H1 (cell line): Measurements from ENCODE around the gene BIRC2. TPM values are rescaled to one million over a fixed set of nuclear protein-coding genes. Genes with fewer than 3 reads are reported as not detected.

Source experiments
- CTCF ChIA-PET: fragments of 300-600 bp; sonication (Branson Sonifier 250); formaldehyde crosslinking; loops from one replicate; lab custom pipeline; 2021; ENCODE audit not compliant: partially characterized antibody; lab: Charles Lee
- POLR2A ChIA-PET: fragments of 300-600 bp; sonication (Branson Sonifier 250); formaldehyde crosslinking; loops from one replicate; lab custom pipeline; 2021; ENCODE audit warnings: inconsistent platforms; ENCODE audit not compliant: partially characterized antibody; lab: Charles Lee
- DNase-seq, 2 experiments: peaks; one replicate each; pipeline versions ENCODE4 v3.0.0 to v3.0.0-alpha.2; 2010 to 2022; ENCODE audit warnings: low spot score in 2 of 2, low read depth in 1 of 2, mixed read lengths in 1 of 2
- FAIRE-seq: peaks from 2 replicates; lab custom pipeline; 2011; peaks lifted over from hg19 to GRCh38; lab: Jason Lieb, UNC
- H2AFZ ChIP-seq: 2 replicates; pipeline ENCODE4 v1.8.1; 2012; ENCODE audit warnings: low read length, inconsistent platforms
- H2AK5ac ChIP-seq: 2 replicates; pipeline ENCODE4 v1.6.1; 2013; ENCODE audit warnings: low read depth, low read length
- H2BK120ac ChIP-seq: replicated peaks from 2 replicates; pipeline ENCODE3; 2013; ENCODE audit warnings: low read depth, low read length, inconsistent platforms
- H2BK12ac ChIP-seq: 2 replicates; pipeline ENCODE4 v1.6.1; 2013; ENCODE audit warnings: low read depth, low read length
- H2BK15ac ChIP-seq: 2 replicates; pipeline ENCODE4 v1.6.1; 2013; ENCODE audit warnings: low read length
- H2BK20ac ChIP-seq: 2 replicates; pipeline ENCODE4 v1.6.1; 2013; ENCODE audit warnings: low read length
- H2BK5ac ChIP-seq: 2 replicates; pipeline ENCODE4 v1.6.1; 2013; ENCODE audit warnings: low read depth, low read length
- H3K14ac ChIP-seq: 2 replicates; pipeline ENCODE4 v1.6.1; 2013; ENCODE audit warnings: inconsistent platforms; ENCODE audit not compliant: insufficient read length
- H3K18ac ChIP-seq: 2 replicates; pipeline ENCODE4 v1.6.1; 2013; ENCODE audit warnings: low read length; ENCODE audit errors: extremely low read depth
- H3K23ac ChIP-seq: 2 replicates; pipeline ENCODE4 v1.6.1; 2013; ENCODE audit warnings: inconsistent platforms; ENCODE audit not compliant: insufficient read length
- H3K23me2 ChIP-seq: 2 replicates; pipeline ENCODE4 v1.6.1; 2013; ENCODE audit warnings: low read depth, low read length
- H3K27ac ChIP-seq: 2 replicates; pipeline ENCODE4 v1.6.1; 2011; ENCODE audit warnings: low read depth, low read length, inconsistent platforms
- H3K27me3 ChIP-seq, 4 experiments: replicated peaks in 1 of 4; 1 replicate in 1 of 4; 2 replicates in 3 of 4; pipeline versions ENCODE4 v1.6.1 to v1.8.1; 2011 to 2013; ENCODE audit warnings: low read length in 3 of 4, mild to moderate bottlenecking in 3 of 4, inconsistent platforms in 2 of 4, mixed read lengths in 2 of 4, moderate library complexity in 1 of 4; ENCODE audit not compliant: control insufficient read depth in 3 of 4, insufficient read depth in 3 of 4; ENCODE audit errors: extremely low read depth in 1 of 4
- H3K36me3 ChIP-seq, 4 experiments: 2 replicates each; pipeline versions ENCODE4 v1.6.1 to v1.8.1; 2011 to 2013; ENCODE audit warnings: mild to moderate bottlenecking in 4 of 4, low read length in 3 of 4, moderate library complexity in 2 of 4, control low read depth in 1 of 4, inconsistent platforms in 1 of 4; ENCODE audit not compliant: insufficient read depth in 4 of 4, control insufficient read depth in 2 of 4
- H3K4ac ChIP-seq: replicated peaks from 2 replicates; pipeline ENCODE3; 2013; ENCODE audit warnings: low read length, low read depth, mixed read lengths, inconsistent platforms; ENCODE audit not compliant: insufficient read length
- H3K4me1 ChIP-seq, 4 experiments: replicated peaks in 1 of 4; 1 replicate in 1 of 4; 2 replicates in 3 of 4; pipeline versions ENCODE4 v1.6.1 to v1.8.1; 2011 to 2013; ENCODE audit warnings: low read length in 3 of 4, inconsistent platforms in 2 of 4, mixed read lengths in 1 of 4; ENCODE audit not compliant: insufficient read depth in 4 of 4, control insufficient read depth in 3 of 4
- H3K4me2 ChIP-seq, 2 experiments: 2 replicates each; pipeline versions ENCODE4 v1.6.1 to v1.8.1; 2011 to 2013; ENCODE audit warnings: low read depth in 2 of 2, low read length in 2 of 2, control low read depth in 1 of 2, inconsistent platforms in 1 of 2, mild to moderate bottlenecking in 1 of 2; ENCODE audit not compliant: insufficient read depth in 1 of 2
- H3K4me3 ChIP-seq, 4 experiments: fragments of 200-600, 300-600 bp in 1 of 4; sonication (generic), shearing (Covaris generic), sonication (Bioruptor Twin) in 1 of 4; 2 replicates each; pipeline versions ENCODE4 v1.5.1 to v1.8.1; 2011 to 2016; ENCODE audit warnings: low read length in 4 of 4, low read depth in 3 of 4, control low read depth in 2 of 4, inconsistent platforms in 2 of 4, mild to moderate bottlenecking in 2 of 4, mixed read lengths in 1 of 4, moderate library complexity in 1 of 4; ENCODE audit not compliant: insufficient read depth in 2 of 4; ENCODE audit errors: extremely low read depth in 1 of 4
- H3K56ac ChIP-seq: replicated peaks from 2 replicates; pipeline ENCODE3; 2013; ENCODE audit warnings: low read depth, mild to moderate bottlenecking, mixed read lengths, low read length, inconsistent platforms; ENCODE audit not compliant: insufficient read length
- H3K79me1 ChIP-seq: 2 replicates; pipeline ENCODE4 v1.6.1; 2013; ENCODE audit warnings: low read depth, low read length, control low read depth
- H3K79me2 ChIP-seq, 2 experiments: 2 replicates each; pipeline versions ENCODE4 v1.6.1 to v1.8.1; 2012 to 2013; ENCODE audit warnings: low read length in 2 of 2, mild to moderate bottlenecking in 2 of 2, inconsistent platforms in 1 of 2; ENCODE audit not compliant: insufficient read depth in 2 of 2, control insufficient read depth in 1 of 2
- H3K9ac ChIP-seq, 4 experiments: replicated peaks in 1 of 4; 1 replicate in 1 of 4; 2 replicates in 3 of 4; pipeline versions ENCODE4 v1.6.1 to v1.8.1; 2011 to 2013; ENCODE audit warnings: low read depth in 3 of 4, low read length in 3 of 4, control low read depth in 2 of 4, mild to moderate bottlenecking in 2 of 4, moderate library complexity in 2 of 4, inconsistent platforms in 1 of 4; ENCODE audit errors: extremely low read depth in 1 of 4
- H3K9me3 ChIP-seq, 2 experiments: 2 replicates each; pipeline versions ENCODE4 v1.6.1 to v1.8.1; 2012 to 2013; ENCODE audit warnings: mild to moderate bottlenecking in 2 of 2, moderate library complexity in 2 of 2, control low read depth in 1 of 2, inconsistent platforms in 1 of 2, low read depth in 1 of 2, low read length in 1 of 2, mixed read lengths in 1 of 2; ENCODE audit not compliant: insufficient read depth in 2 of 2
- H4K20me1 ChIP-seq, 2 experiments: replicated peaks in 1 of 2; 2 replicates each; pipeline versions ENCODE3 to v1.8.1; 2011 to 2013; ENCODE audit warnings: inconsistent platforms in 2 of 2, low read length in 2 of 2, mild to moderate bottlenecking in 1 of 2; ENCODE audit not compliant: insufficient read depth in 2 of 2, control insufficient read depth in 1 of 2
- H4K5ac ChIP-seq: 2 replicates; pipeline ENCODE4 v1.6.1; 2013; ENCODE audit warnings: low read length, low read depth, mixed read lengths, inconsistent platforms; ENCODE audit not compliant: insufficient read length
- H4K8ac ChIP-seq: 2 replicates; pipeline ENCODE4 v1.8.0; 2013; ENCODE audit warnings: mild to moderate bottlenecking, moderate library complexity, low read length, inconsistent platforms; ENCODE audit not compliant: insufficient read depth; ENCODE audit errors: extremely low read depth
- H4K91ac ChIP-seq: replicated peaks from 2 replicates; pipeline ENCODE3; 2013; ENCODE audit warnings: low read length, mixed read lengths, inconsistent platforms; ENCODE audit not compliant: insufficient read length
- BCL11A ChIP-seq, 2 experiments: IDR thresholded peaks; one replicate each; pipeline ENCODE4 v1.6.1; 2011; ENCODE audit warnings: low read depth in 2 of 2, low read length in 2 of 2, mild to moderate bottlenecking in 2 of 2
- CBX5 ChIP-seq: fragments of 300-800, 300-1000 bp; sonication (generic); IDR thresholded peaks from 2 replicates; pipeline ENCODE4 v1.7.1; 2016; ENCODE audit warnings: antibody characterized with exemption, low read length, low read depth
- CREB1 ChIP-seq: IDR thresholded peaks from 2 replicates; pipeline ENCODE4 v1.6.1; 2012; ENCODE audit warnings: inconsistent platforms
- EZH2 ChIP-seq: fragments of 200-600 bp; sonication (generic); IDR thresholded peaks from 2 replicates; pipeline ENCODE4 v1.7.1; 2012; ENCODE audit warnings: low read depth, mild to moderate bottlenecking, moderate library complexity, low read length, inconsistent platforms; ENCODE audit not compliant: severe bottlenecking
- GABPA ChIP-seq: IDR thresholded peaks from 2 replicates; pipeline ENCODE4 v1.6.1; 2011; ENCODE audit warnings: mild to moderate bottlenecking, low read length, moderate library complexity, borderline replicate concordance; ENCODE audit not compliant: insufficient read depth
- HDAC6 ChIP-seq: IDR thresholded peaks from one replicate; pipeline ENCODE4 v1.7.1; 2012; ENCODE audit warnings: low read depth, mild to moderate bottlenecking, inconsistent platforms, low read length, moderate library complexity
- KDM4A ChIP-seq: IDR thresholded peaks from one replicate; pipeline ENCODE4 v1.7.1; 2012; ENCODE audit warnings: low read depth, mild to moderate bottlenecking, moderate library complexity, low read length, inconsistent platforms; ENCODE audit not compliant: severe bottlenecking
- NANOG ChIP-seq: IDR thresholded peaks from 2 replicates; pipeline ENCODE4 v1.6.1; 2011; ENCODE audit warnings: low read length, low read depth, mild to moderate bottlenecking, inconsistent platforms; ENCODE audit not compliant: insufficient read depth, poor library complexity, severe bottlenecking
- NRF1 ChIP-seq: IDR thresholded peaks from 2 replicates; pipeline ENCODE4 v1.6.1; 2011; ENCODE audit warnings: mild to moderate bottlenecking, low read depth, low read length, improper control_type of control experiment
- POLR2AphosphoS5 ChIP-seq: IDR thresholded peaks from 2 replicates; pipeline ENCODE4 v1.6.1; 2011; ENCODE audit warnings: low read depth, low read length
- RNF2 ChIP-seq: fragments of 200-900, 300-1000 bp; sonication (generic); IDR thresholded peaks from 2 replicates; pipeline ENCODE4 v1.7.1; 2016; ENCODE audit warnings: borderline replicate concordance, low read depth, mild to moderate bottlenecking, antibody characterized with exemption, low read length; ENCODE audit not compliant: poor library complexity, severe bottlenecking; ENCODE audit errors: missing control alignments
- SIRT6 ChIP-seq: IDR thresholded peaks from one replicate; pipeline ENCODE4 v1.7.1; 2012; ENCODE audit warnings: low read length, inconsistent platforms
- SP2 ChIP-seq: IDR thresholded peaks from 2 replicates; pipeline ENCODE4 v1.6.1; 2012; ENCODE audit warnings: mild to moderate bottlenecking, low read length, inconsistent platforms
- USF2 ChIP-seq: IDR thresholded peaks from 2 replicates; pipeline ENCODE4 v1.6.1; 2011; ENCODE audit warnings: low read length, improper control_type of control experiment
- WGBS, 2 experiments: shearing (Covaris generic) in 1 of 2; methylation state at CpG; one replicate each; pipeline versions ENCODE4 v1.1.6 to v1.1.7; 2013 to 2015; ENCODE audit warnings: low lambda C conversion rate in 2 of 2, mixed read lengths in 2 of 2, inconsistent platforms in 1 of 2, low coverage in 1 of 2, missing lambda C conversion rate in 1 of 2; ENCODE audit not compliant: insufficient replicate concordance in 2 of 2, insufficient coverage in 1 of 2, insufficient read length in 1 of 2; ENCODE audit errors: extremely low coverage in 1 of 2, missing lambda C conversion rate in 1 of 2; 5-methylcytosine and 5-hydroxymethylcytosine counted together
- polyA plus RNA-seq, 7 experiments: library from polyadenylated mRNA; depleted of rRNA in 3 of 7; stranded (reverse) in 5 of 7; unstranded in 2 of 7; fragments of >200 nt in 5 of 7; fragments of 200-250 nt in 2 of 7; gene quantifications; 1 replicate in 5 of 7; 2 replicates in 1 of 7; 4 replicates in 1 of 7; pipeline versions ENCODE4 v1.2.1 to v1.2.3, GENCODE V29; 2011 to 2013; ENCODE audit warnings: missing spikeins in 2 of 7, mixed read lengths in 2 of 7
- total RNA-seq: library from RNA; stranded (reverse); fragmentation: NEBNext Ultra II Directional; extraction: Animal tissue kit (Norgen Biotek cat#: 25700); gene quantifications from 2 replicates; pipeline ENCODE4 v1.2.1, GENCODE V29; 2021

BIRC2 gene
- total and polyA plus RNA-seq, 2 of the 8 experiments (the other 6 are each of a cell fraction or from before 2014, with no cell fraction given), result 18.4 to 24.7 TPM

GRCh38 chr11:102331341-102331740 lies 15.7 kb upstream of the BIRC2 start:
- ChIA-PET POLR2A (no interaction called here), CTCF (interaction anchor here (0.7 kb wide), 1 partner anchor 165 kb away, joined by 3 read pairs; no protein-coding TSS in a partner anchor)
- Histone ChIP-seq H3K14ac (no peak overlapping the region), H4K20me1 (no peaks in the 10 kb centered on the region), H3K4me1 (no peaks in the 10 kb centered on the region), H4K91ac (no peak overlapping the region), H3K4me3 (no peak overlapping the region), H2BK15ac (no peak overlapping the region), H3K56ac (no peak overlapping the region), H3K23me2 (no peaks in the 10 kb centered on the region), H3K27ac (no peak overlapping the region), H3K79me2 (no peaks in the 10 kb centered on the region), H3K27me3 (no peaks in the 10 kb centered on the region), H2AFZ (no peak overlapping the region), H2BK120ac (no peak overlapping the region), H3K36me3 (no peaks in the 10 kb centered on the region), H3K4me2 (no peak overlapping the region), H2BK20ac (no peak overlapping the region), H3K23ac (no peak overlapping the region), H2BK12ac (no peak overlapping the region), H4K8ac (no peak overlapping the region), H4K5ac (no peak overlapping the region), H3K9ac (no peak overlapping the region), H3K18ac (no peak overlapping the region), H2BK5ac (no peak overlapping the region), H3K4ac (no peak overlapping the region), H2AK5ac (no peak overlapping the region), H3K79me1 (no peaks in the 10 kb centered on the region), H3K9me3 (no peaks in the 10 kb centered on the region)
- WGBS, 2 experiments, result 90% methylated on average over 2 of the region's 2 CpGs; no CpG with 5 or more reads in 1 of the 2 experiments
- FAIRE-seq, result no peak
- TF ChIP-seq NANOG (no peak), USF2 (no peak), SIRT6 (no peak), BCL11A (IDR thresholded peaks at IDR 0.05; ENCODE audit: low read depth in 2 of 2, low read length in 2 of 2) (no peak), CBX5 (no peak), KDM4A (no peak), EZH2 (no peak), CREB1 (no peak), GABPA (no peak), RNF2 (no peak), HDAC6 (no peak), NRF1 (no peak), SP2 (no peak), POLR2AphosphoS5 (no peak)
- no peak for DNase-seq
